Activated naive CD8-positive, alpha-beta T cell treated with anti-CD3 and anti-CD28 coated beads, Interleukin-2, amount 10 ng/mL, durations not matched to agents 7 days and 5 days (primary cell): ENCODE results near the gene ATPAF1. TPM values are rescaled to one million over a fixed set of nuclear protein-coding genes. Genes with fewer than 3 reads are reported as not detected.
"Not testable (repeated sequence)": the region's sequence is repeated elsewhere in the genome, so short reads cannot be mapped to it uniquely, and the experiment has no call there.

ENCODE experiments used
- ATAC-seq: fragments of 150-1000 bp; cut with Tn5 transposase; one replicate; pipeline ENCODE4 v1.10.0; 2021; ENCODE audit warnings: low read depth, moderate library complexity
- POLR2A ChIA-PET: fragments of 350-600 bp; sonication (Branson Sonifier 250); formaldehyde crosslinking; loops from one replicate; lab custom pipeline; 2021; ENCODE audit warnings: antibody characterized with exemption; lab: Charles Lee
- DNase-seq: peaks from one replicate; pipeline ENCODE4 v3.0.0; 2021
- H3K27ac Mint-ChIP-seq: one replicate; pipeline ENCODE4 v1.8.0; 2022; ENCODE audit warnings: mild to moderate bottlenecking, mixed read lengths
- H3K27me3 Mint-ChIP-seq: one replicate; pipeline ENCODE4 v1.8.0; 2022; ENCODE audit warnings: mild to moderate bottlenecking, moderate library complexity, mixed read lengths
- H3K36me3 Mint-ChIP-seq: one replicate; pipeline ENCODE4 v1.8.0; 2021; ENCODE audit warnings: mild to moderate bottlenecking, mixed read lengths
- H3K4me1 Mint-ChIP-seq: one replicate; pipeline ENCODE4 v1.8.0; 2021; ENCODE audit warnings: mixed read lengths
- H3K4me3 Mint-ChIP-seq: one replicate; pipeline ENCODE4 v1.8.0; 2022; ENCODE audit warnings: mild to moderate bottlenecking, moderate library complexity, mixed read lengths
- H3K9me3 Mint-ChIP-seq: one replicate; pipeline ENCODE4 v1.8.0; 2021; ENCODE audit warnings: mixed read lengths
- total RNA-seq, 2 experiments: library from RNA; stranded (reverse); gene quantifications; one replicate each; pipeline ENCODE4 v1.2.3, GENCODE V29; 2021

ATPAF1 gene
- 10 to 100 TPM; 43.3 to 45.4 TPM for total RNA-seq

- Mint-ChIP-seq H3K9me3 (no peaks in the 10 kb centered on the region), H3K4me1 (peaks cover 15% of the 10 kb centered on the region), H3K27me3 (no peaks in the 10 kb centered on the region), H3K4me3 (peak within 1 kb of the TSS; percentile 93), H3K36me3 (peaks cover 11% of the 10 kb centered on the region), H3K27ac (peak within 1 kb of the TSS; percentile 67)
- ATAC-seq (peak; percentile 84), DNase-seq (peak; percentile 78)
- POLR2A ChIA-PET: interaction anchor here (0.8 to 2.6 kb wide), 9 partner anchors 8 to 123 kb away, joined by 3 to 13 read pairs (median 6); partner anchors contain the start of genes EFCAB14, KNCN, MKNK1 and MOB3C
Measured at GRCh38 chr1:46667782-46668760, at the start of gene ATPAF1. ATPAF1 (minus strand) TSS chr1:46668364; CDS start chr1:46668322, 42 bp downstream.

- peaks cover 33% of the 10 kb centered on the region for H3K4me1 Mint-ChIP-seq
- peaks cover 17% of the 10 kb centered on the region for H3K36me3 Mint-ChIP-seq
- no peaks in the 10 kb centered on the region for H3K9me3 Mint-ChIP-seq
- DNase-seq (no peak), ATAC-seq (no peak)
- POLR2A ChIA-PET: no interaction called here
- peak overlapping the region; percentile 96 for H3K4me3 Mint-ChIP-seq
- H3K27me3 Mint-ChIP-seq: no peaks in the 10 kb centered on the region
- peak overlapping the region; percentile 95 for H3K27ac Mint-ChIP-seq
Measured at GRCh38 chr1:46717654-46718053, 49.5 kb upstream of the ATPAF1 start.

- Mint-ChIP-seq H3K27ac (no peak overlapping the region), H3K4me1 (peaks cover 38% of the 10 kb centered on the region), H3K36me3 (peaks cover 20% of the 10 kb centered on the region), H3K27me3 (no peaks in the 10 kb centered on the region), H3K9me3 (no peaks in the 10 kb centered on the region), H3K4me3 (no peak overlapping the region)
- POLR2A ChIA-PET: interaction anchor here (0.9 kb wide), 1 partner anchor 16 kb away, joined by 6 read pairs; no protein-coding TSS in a partner anchor
- DNase-seq (no peak), ATAC-seq (no peak)
Measured at GRCh38 chr1:46714976-46715375, 46.8 kb upstream of the ATPAF1 start.

- Mint-ChIP-seq H3K9me3 (no peaks in the 10 kb centered on the region), H3K36me3 (peaks cover 24% of the 10 kb centered on the region), H3K4me1 (peaks cover 11% of the 10 kb centered on the region), H3K27me3 (no peaks in the 10 kb centered on the region), H3K27ac (no peak overlapping the region), H3K4me3 (no peak overlapping the region)
- DNase-seq (no peak), ATAC-seq (no peak)
- POLR2A ChIA-PET: interaction anchor here (1.3 kb wide), 1 partner anchor 11 kb away, joined by 4 read pairs; the partner anchor contains the start of gene EFCAB14
Measured at GRCh38 chr1:46708121-46708520, 40.0 kb upstream of the ATPAF1 start.

- DNase-seq (no peak), ATAC-seq (no peak)
- H3K4me1 Mint-ChIP-seq: peaks cover 6% of the 10 kb centered on the region
- H3K27ac Mint-ChIP-seq: no peak overlapping the region
- H3K4me3 Mint-ChIP-seq: no peak overlapping the region
- H3K36me3 Mint-ChIP-seq: peaks cover 27% of the 10 kb centered on the region
- POLR2A ChIA-PET: no interaction called here
- H3K27me3 Mint-ChIP-seq: no peaks in the 10 kb centered on the region
- H3K9me3 Mint-ChIP-seq: no peaks in the 10 kb centered on the region
Measured at GRCh38 chr1:46705408-46705807, 37.2 kb upstream of the ATPAF1 start.

- Mint-ChIP-seq H3K27ac (peak overlapping the region; percentile 32), H3K4me3 (no peak overlapping the region), H3K36me3 (peaks cover 24% of the 10 kb centered on the region), H3K4me1 (peaks cover 5% of the 10 kb centered on the region), H3K9me3 (no peaks in the 10 kb centered on the region), H3K27me3 (no peaks in the 10 kb centered on the region)
- ATAC-seq (no peak), DNase-seq (no peak)
- POLR2A ChIA-PET: no interaction called here
Measured at GRCh38 chr1:46703927-46704641, 35.9 kb upstream of the ATPAF1 start.

- Mint-ChIP-seq H3K36me3 (peaks cover 41% of the 10 kb centered on the region), H3K27ac (no peak overlapping the region), H3K4me3 (no peak overlapping the region), H3K4me1 (peaks cover 13% of the 10 kb centered on the region), H3K27me3 (no peaks in the 10 kb centered on the region), H3K9me3 (peaks cover 1% of the 10 kb centered on the region)
- POLR2A ChIA-PET: no interaction called here
- ATAC-seq (no peak), DNase-seq (no peak)
Measured at GRCh38 chr1:46699666-46700065, 31.5 kb upstream of the ATPAF1 start.

GRCh38 chr1:46697053-46697452 is 28.9 kb upstream of the ATPAF1 start:
- DNase-seq: no peak
- POLR2A ChIA-PET: no interaction called here
- Mint-ChIP-seq H3K27ac (no peak overlapping the region), H3K27me3 (no peaks in the 10 kb centered on the region), H3K4me3 (no peak overlapping the region), H3K9me3 (peaks cover 1% of the 10 kb centered on the region), H3K4me1 (peaks cover 12% of the 10 kb centered on the region), H3K36me3 (peaks cover 37% of the 10 kb centered on the region)
- no peak for ATAC-seq

- ATAC-seq, DNase-seq, H3K27ac Mint-ChIP-seq, H3K27me3 Mint-ChIP-seq, H3K9me3 Mint-ChIP-seq, POLR2A ChIA-PET, H3K4me3 Mint-ChIP-seq: not testable (repeated sequence)
- peaks cover 12% of the 10 kb centered on the region for H3K4me1 Mint-ChIP-seq
- H3K36me3 Mint-ChIP-seq: peaks cover 40% of the 10 kb centered on the region
Measured at GRCh38 chr1:46694676-46695075, 26.5 kb upstream of the ATPAF1 start.

GRCh38 chr1:46692811-46693770 is 24.9 kb upstream of the ATPAF1 start:
- no peaks in the 10 kb centered on the region for H3K27me3 Mint-ChIP-seq
- ATAC-seq: no peak
- H3K9me3 Mint-ChIP-seq: peaks cover 1% of the 10 kb centered on the region
- H3K27ac Mint-ChIP-seq: no peak overlapping the region
- no peak for DNase-seq
- H3K4me1 Mint-ChIP-seq: peaks cover 13% of the 10 kb centered on the region
- peaks cover 38% of the 10 kb centered on the region for H3K36me3 Mint-ChIP-seq
- POLR2A ChIA-PET: no interaction called here
- H3K4me3 Mint-ChIP-seq: no peak overlapping the region

- DNase-seq: no peak
- Mint-ChIP-seq H3K27me3 (no peaks in the 10 kb centered on the region), H3K4me1 (peaks cover 18% of the 10 kb centered on the region), H3K4me3 (no peak overlapping the region), H3K36me3 (peaks cover 42% of the 10 kb centered on the region), H3K27ac (no peak overlapping the region), H3K9me3 (peaks cover 1% of the 10 kb centered on the region)
- POLR2A ChIA-PET: no interaction called here
- no peak for ATAC-seq
Measured at GRCh38 chr1:46691997-46692790, 24.0 kb upstream of the ATPAF1 start.

GRCh38 chr1:46690931-46691421 is 22.8 kb upstream of the ATPAF1 start:
- no peak for ATAC-seq

More at GRCh38 chr1:46690931-46691421, 22.8 kb upstream of the ATPAF1 start:
- no peak for DNase-seq
- Mint-ChIP-seq H3K4me3 (no peak overlapping the region), H3K36me3 (peaks cover 38% of the 10 kb centered on the region), H3K27me3 (no peaks in the 10 kb centered on the region), H3K4me1 (peaks cover 22% of the 10 kb centered on the region), H3K27ac (no peak overlapping the region), H3K9me3 (peaks cover 1% of the 10 kb centered on the region)
- POLR2A ChIA-PET: no interaction called here
